CD4-positive, alpha-beta T cell treated with Interleukin-15 for 1 hour (primary cell): ENCODE data around the gene CCSER1.

Source experiments
- DNase-seq: peaks from one replicate; pipeline ENCODE4 v3.0.0-alpha.2; 2020

Gene CCSER1

DNA sequence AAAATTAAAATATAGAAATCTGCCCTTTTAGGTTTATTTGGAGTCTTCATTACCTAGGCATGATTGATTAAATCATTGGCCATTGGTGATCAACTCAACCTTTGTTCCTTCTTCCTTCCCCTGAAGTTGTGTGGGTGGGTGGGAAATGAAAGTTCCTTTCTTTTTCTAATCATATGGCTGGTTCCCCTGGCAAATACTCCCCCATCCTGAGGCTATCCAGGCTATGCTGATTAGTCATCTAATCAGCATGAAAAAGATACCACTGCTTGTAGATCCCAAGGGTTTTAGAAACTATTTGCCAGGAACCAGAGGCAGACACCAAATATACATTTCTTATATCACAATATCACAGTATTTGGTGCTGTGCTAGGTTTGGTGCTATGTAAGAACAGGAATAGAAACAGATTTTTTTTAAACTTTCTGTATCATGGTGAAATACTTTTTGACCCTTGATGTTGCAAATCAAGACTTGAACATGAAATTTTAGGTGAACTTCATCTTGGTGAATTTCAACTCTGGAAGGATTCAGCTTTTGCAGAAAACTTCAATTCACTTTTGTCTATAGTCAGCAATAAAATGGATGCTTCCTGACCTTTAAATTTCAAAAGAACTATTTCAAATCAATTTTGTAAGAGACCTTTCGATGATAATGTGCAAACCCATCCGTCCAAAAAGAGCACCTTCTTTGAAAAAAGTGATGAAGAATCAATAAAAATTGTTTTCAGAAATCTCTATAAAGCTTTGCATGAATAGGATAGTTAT lies 71.1 kb downstream of the CCSER1 start:
- DNase-seq = no peak

DNA sequence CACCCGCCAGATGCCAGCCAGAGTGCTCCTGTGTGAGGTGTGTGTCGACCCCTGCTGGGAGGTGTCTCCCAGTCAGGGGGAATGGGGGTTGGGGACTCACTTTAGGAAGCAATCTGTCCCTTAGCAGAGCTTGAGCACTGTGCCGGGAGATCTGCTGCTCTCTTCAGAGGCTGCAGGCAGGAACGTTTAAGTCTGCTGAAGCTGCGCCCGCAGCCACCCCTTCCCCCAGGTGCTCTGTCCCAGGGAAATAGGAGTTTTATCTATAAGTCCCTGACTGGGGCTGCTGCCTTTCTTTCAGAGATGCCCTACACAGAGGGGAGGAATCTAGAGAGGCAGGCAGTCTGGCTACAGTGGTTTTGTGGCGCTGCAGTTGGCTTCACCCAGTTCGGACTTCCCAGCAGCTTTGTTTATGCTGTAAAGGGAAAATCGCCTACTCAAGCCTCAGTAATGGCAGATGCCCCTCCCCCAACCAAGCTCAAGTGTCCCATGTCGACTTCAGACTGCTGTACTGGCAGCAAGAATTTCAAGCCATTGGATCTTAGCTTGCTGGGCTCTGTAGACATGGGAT lies 80.8 kb downstream of the CCSER1 start:
- no peak for DNase-seq

DNA sequence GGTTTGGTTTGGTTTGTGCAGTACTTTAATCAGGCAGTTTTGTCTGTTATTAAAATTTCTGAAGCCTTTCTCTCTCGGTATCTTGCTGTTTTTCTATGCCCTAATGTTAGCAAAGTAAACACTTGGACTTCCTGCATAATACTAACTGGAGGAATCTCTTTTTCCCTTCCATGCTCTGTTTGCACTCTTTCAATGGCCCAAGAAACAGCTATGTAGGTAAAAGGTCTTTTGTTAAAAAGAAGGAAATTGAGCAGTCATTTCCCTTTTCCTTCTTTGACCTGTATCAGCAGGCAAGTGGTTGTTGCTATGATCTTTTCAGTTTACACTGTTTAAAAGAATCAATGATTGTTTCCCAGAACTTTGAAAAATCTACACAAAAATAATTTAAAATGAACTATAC lies 82.7 kb downstream of the CCSER1 start:
- no peak for DNase-seq

DNA sequence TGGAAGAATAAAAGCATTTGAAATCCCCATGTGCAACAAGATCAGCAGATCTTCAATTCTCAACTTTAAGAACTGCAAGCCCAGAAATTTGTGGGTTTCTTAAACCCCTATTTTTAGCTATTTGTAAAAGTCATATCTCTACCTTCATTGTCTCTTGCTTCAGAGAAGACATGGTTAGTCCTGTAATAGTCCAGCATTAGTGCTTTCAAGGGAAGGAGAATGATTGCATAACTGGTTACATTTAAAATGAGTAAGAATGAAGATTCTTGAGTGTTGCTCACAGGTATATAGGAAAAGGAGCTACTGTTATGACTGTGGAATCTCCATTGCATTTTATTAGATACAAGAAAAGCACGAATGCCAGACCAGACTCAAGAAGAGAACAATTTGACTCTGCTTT lies 84.0 kb downstream of the CCSER1 start:
- DNase-seq = no peak

DNA sequence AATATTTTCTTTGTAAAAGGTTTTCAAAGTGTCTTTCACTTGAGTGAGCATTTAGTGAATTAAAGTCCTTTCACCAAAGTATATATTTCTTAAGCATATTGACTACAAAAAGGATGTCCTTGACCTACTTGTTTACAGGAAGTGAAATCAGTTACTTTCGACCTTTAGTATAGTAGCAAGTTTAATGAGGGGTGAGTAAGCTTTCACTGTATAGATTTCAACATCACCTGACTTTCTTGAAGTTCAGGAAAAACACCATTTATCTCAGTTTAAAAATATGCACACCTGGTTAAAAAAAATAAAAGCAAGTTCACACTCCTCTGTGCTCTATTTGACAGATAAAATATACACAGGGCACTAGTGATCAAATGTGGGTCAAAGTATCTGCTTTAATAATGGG lies 88.1 kb downstream of the CCSER1 start:
- no peak for DNase-seq

DNA sequence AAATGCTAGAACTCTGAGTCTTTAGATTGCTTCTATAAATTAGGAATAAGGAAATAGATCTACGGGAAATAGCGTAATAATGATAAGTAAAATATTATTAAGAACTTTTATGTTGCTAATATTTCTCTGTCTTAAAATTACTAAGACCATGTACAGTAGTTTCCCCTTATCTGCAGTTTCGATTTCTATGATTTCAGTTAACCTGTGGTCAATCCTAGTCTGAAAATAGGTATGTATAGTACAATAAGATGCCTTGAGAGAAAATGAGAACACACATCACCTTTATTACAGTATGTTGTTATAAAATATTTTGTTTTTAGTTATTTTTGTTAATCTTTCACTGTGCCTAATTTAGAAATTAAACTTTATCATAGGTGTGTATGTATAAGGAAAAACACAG lies 92.6 kb downstream of the CCSER1 start:
- DNase-seq = no peak

DNA sequence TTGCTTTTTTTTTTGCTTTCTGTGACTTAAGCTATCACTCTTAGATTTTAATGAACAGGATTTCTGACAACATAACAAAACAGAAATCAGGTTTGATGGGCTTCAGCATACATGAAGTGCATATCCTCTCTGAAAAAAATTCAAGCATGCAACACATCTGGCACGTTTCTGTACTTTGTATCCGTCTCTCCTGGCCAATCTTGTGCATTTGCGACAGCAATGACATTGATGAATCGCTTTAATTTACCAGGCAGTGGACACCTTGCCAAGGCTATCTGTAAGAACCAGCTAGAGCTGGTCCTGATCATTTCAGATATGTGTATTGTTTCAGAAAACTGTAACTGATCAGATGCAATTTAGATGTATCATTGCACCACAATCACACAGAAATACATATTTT lies 93.3 kb downstream of the CCSER1 start:
- DNase-seq = no peak

DNA sequence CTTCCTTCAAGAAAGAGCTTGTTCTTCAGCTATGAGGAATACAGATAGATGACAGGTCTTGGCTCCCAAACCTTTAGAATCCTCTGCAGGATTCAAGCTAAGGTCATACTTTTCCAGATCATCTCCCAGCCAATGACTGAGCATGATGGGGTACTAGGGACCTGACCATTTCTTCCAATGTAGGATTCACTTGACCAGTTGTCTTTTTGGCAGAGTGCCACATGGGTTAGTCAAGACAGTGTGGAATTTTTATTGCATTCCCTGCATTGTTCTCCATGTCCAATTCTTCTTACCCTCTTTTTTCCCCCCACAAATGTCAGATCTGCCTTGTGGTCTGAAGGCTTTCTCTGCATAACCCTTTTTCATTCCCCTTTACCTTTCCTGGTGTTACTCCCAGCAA lies 99.5 kb downstream of the CCSER1 start:
- no peak for DNase-seq

DNA sequence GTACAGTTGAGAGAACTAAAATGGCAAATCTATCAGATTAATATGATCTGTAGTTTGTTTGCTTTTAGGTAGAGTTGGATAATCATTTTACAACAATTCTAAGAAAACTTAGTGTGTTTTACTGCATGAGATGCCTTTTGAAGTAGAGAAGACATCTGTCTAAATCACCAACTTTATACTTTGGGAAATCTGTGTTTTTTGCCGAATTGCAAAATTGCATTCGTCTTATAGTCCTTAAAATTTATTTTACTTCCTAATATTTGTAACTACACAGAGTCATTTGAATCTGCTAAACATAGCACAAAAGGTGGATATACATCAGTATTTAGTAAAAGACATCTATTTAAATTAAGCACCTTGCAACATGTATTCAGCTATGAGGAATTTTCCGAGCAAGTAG lies 100.0 kb downstream of the CCSER1 start:
- DNase-seq = no peak

DNA sequence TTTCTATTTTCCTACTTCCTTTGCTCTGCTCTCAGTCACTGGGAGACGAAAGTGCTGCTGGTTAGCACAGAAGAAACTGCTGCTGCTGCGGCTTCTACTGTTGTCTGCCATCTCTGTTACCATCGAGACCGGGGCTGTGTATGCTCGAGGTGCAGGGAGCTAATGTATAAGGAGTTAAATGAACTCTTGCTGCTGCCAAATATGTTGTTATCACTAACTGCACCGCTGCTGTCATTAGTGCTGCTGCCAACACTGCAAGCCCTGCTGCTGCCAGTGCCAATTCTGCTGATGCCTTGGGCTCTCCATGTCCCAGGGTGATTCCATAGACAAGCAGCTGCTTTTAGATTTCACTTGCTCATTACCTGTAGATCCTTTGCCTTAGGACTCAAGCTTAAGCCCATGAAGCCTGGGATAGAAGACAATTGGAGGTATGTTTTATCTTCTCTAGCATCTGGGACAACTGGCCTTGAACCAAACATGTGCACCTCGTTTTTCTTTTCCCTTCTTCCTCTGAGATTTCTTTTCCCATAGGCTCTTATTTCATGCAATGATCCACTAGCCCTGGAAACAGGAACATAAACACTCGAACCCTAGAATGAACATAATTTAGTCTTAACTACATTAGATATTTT lies 107.8 kb downstream of the CCSER1 start:
- DNase-seq = no peak

DNA sequence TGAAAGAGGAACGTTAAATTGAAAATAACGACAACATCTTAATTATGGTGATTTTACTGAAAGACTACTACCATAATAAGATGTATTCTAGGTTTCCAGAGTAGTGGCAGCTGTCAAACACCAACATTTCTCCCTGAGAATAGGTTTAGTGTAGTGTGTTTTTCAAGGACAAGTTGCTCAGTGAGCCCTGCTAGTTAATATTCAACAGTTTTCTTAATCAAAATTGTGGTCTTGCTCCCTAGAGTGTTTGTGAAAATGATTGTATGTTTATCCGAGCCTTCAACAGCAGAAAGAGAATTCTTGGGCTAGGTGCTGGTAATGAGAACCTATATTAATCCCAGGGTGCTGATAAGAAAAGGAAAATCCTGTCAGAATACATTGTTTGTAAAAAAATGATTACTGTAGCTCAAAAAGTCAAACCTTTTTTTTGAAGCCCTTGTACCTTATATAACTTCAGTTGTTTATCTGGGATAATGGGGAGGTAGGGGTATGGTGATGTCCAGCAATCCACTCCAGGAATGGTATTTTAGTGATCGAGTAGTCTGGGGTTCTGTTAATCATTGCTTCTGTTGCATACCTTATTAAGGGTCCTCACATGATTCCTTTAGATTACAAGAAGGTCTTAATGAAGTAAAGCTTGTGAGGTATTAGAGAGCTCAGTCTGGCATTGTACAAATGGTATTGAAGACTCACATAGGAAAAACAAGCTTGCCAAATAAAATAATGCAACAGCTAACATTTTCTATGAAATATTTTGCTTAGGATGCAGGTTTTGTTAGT lies 110.7 kb downstream of the CCSER1 start:
- no peak for DNase-seq

DNA sequence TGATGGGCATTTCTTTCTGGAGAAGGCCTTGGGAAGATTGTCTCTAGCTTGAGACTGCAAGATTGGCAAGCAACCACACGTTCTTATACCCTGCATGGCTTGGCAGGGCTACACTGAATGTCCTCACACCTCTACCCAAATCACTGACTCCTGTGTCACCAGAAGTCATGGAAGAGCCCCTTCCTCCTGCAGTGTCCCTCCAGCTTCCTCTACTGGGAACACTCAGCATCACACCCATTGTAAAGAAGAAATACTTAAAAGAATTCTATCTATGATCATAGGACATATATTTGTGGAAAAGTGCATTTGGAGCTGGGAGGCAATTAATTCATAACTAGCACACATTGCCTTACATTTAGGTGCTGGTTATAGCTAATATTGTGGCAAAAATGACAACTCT lies 113.1 kb downstream of the CCSER1 start:
- DNase-seq = no peak

DNA sequence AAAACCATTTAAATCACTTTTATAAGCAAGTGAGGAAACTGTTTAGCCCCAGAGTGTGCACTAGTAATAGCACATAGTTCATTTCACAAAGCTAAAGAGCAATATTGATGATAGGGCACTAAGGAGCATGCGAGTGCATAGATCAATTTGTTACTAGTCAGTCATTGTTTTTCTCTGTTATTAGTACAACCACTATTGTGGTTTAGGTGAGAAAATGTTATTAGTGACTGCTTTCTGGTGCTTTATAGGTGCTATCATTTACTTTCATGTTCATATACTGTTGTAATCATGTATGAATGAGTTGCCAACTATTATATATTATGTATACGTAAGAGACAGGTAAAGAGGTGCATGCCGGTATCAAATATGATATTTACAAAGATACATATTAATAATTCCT lies 113.8 kb downstream of the CCSER1 start:
- no peak for DNase-seq

DNA sequence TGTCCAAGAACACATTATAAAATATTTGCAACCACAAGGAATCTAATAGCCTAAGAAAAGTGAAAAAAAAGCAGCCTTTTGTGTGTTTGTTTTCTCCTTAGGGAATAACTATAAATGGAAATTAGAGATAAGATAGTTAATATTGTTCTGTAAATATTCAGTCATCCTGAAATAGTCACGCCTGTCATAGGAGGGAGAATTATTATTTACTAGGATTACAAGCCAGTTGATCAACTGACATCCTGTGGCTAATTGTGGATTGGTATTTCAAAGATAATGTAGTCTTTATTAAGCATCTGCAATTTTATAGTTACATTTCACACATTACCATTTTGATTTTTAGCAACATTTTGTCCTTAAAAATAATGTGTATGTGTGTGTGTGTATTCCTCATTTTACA lies 118.6 kb downstream of the CCSER1 start:
- no peak for DNase-seq

DNA sequence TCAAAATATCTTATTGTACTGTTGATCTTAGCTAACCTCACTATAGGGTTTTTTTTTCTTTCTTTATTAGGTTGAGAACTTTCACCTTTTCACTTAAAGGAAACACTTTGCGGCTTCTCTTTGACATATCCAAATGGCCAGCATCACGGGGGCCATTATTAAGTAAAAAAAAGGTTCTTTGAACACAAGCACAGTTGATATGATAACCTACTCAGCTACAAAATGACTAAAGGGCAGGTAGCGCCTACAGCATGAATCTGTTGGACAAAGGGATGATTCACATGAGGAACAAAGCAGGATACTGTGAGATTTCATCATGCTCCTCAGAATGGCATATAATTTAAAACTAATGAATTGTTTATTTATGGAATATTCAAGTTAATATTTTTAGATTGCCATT lies 119.6 kb downstream of the CCSER1 start:
- DNase-seq = no peak

DNA sequence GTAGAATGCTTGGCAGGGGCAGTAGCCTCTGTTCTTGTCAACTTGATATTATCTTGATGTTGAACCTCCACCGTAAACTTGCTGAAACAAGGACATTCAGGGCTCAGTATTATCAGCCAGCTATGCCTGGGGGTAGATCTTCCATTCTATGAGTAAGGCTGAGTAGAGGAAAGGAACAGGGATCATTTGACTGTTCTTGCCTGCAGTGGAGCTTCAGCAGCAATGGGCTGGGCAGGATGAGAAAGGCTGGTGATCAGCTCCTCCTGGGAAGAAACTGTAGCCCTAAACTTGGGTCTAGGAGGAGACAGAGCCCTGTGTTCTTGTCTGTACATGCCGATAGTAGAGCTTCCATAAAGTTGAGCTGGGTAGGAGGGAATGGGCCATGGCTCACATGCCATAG lies 127.2 kb downstream of the CCSER1 start:
- no peak for DNase-seq

DNA sequence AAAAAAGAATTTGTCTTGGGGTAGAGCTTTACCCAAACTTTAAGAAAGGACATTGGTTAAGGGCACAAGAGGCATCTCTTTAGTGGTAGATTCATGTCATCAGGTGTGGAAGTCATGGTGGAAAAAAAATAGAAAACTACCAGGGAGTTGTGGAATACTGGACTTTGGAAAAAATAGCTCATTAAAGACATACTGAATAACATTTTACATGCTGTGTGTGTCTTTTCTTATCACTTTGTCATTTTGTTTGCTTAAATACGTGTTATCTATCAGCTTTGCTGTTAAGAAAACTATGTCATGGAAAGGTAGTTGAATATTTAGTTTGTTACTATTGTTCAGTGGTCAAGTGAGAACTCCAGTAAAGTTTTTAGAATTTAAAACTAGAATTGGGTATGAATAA lies 147.0 kb downstream of the CCSER1 start:
- no peak for DNase-seq

DNA sequence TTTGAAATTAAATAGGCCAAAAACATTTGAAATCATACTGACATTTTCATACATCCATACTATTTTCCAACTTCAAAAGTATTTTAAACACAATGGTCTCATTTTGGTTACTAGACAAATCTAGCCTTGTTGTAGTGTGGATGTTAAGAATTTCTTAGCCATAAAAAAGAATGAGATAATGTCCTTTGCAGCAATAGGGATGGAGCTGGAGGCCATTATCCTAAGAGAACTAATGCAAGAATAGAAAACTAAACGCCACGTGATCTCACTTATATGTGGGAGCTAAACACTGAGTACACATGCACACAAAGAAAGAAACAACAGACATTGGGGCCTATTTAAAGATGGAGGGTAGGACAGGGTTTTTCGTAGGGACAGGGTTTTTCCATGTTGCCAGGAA lies 153.8 kb downstream of the CCSER1 start:
- no peak for DNase-seq

DNA sequence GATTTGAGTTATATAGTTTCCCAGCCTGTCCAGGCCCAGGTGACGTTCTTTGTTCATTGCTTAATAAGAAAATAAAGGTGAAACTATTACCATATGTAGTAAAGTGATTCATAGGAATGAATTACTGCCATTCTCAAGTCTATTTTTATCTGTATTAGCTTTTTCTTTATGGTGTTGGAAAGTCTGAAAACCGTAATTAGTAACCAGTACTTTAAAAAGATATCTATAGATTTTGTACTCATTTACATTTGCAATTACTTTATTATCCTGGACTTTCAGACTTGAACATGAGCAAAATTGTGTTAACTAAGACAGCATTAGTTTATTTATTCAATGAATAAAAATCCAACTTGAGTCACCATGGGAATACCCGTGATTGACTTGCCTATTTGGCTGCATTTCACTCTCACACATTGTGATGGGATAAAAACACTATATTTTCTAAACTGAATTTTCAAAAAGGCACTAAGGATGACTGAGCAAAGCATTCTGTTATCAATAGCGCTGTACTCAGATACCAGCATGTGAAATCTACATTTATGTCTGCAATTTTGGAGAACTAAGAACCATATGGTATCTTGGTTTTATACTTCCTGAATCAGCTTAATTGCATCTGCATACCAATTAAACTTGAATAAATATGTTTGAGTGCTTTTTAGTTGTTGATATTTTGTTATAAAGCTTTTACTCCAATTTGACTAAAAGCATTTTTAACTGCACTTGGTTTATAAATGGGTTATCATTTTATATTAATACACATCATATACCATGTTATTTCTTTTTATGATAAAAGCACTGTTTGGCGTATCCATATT lies 154.6 kb downstream of the CCSER1 start:
- DNase-seq = no peak

DNA sequence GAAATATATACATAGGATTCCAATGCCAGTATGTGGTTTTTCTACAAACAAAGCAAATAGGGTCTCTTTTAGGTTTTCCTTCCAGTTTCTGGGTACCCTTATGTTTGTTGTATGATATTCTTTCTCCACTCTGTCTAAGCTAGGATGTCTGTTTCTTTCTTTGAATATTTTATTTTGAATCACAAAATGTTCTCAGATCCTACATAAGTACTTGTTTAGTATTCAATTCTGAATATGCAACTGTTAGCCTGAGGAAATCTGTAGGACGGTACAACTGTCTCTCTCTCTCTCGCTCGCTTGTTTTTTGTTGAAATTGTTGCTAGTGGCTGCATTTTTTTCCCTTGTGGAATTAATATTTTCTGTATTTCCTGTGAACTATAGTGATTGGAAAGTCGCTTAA lies 163.2 kb downstream of the CCSER1 start:
- no peak for DNase-seq

DNA sequence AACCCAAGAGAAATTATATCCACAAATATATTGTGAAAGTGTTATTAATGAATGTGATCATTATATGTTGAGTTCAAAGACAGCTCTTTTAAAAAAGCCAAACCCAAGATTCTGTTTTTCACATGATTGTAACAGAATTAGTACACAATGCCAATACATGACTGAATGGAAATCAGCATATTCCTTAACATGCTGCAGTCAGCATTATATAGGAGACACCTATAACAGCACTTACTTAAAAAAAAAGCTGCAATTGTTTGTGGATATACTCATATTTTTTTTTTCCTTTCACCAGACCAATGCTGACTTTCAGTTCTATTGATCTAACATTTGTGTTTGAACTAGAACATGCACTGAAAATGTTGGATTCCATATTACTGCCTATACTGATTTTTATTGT lies 165.2 kb downstream of the CCSER1 start:
- no peak for DNase-seq

DNA sequence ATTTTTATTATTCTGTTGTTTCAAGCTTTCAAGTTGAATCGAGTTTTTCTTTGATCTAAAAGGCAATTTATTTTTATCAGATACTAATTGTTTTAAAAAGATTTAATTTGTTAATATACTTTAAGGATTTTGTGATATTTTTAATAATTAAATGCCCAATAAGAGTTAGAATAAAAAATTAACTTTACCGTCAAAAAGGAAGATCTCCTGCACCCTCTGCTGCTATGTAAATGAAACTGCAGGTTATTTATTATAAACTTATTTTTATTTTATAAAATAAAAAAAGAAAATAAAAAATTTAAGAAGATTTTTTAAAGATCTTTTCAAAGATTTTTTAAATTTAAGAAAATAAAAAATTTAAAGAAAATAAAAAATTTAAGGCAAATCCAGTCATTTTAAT lies 166.1 kb downstream of the CCSER1 start:
- DNase-seq = no peak

DNA sequence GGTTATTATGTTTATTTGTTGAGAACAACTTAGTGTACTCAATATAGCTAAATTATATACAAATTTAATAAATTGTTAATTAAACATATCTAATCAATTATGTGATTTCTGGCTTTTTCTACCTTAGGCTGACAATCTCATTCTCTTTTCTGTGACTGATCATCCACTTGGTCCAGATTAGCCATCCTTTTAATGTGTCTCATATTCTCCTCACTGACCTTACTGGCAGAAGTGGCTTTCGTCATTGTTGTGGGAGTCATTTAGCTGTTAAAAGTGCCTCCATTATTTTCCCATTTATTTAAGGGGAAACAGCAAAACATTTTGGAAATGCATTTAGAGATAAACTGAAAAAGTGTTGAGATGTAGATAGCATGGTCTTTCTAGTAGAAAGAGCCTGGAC lies 172.2 kb downstream of the CCSER1 start:
- no peak for DNase-seq
